Colonic mucosa (tissue), 4 donors: Measurements from ENCODE around the gene LAMA5. TPM values are rescaled to one million over a fixed set of nuclear protein-coding genes. Genes with fewer than 3 reads are reported as not detected.

Source experiments
- DNase-seq: peaks from one replicate; pipeline ENCODE4 v3.0.0-alpha.2; 2020
- H3K27ac ChIP-seq: fragments of 200-600 bp; one replicate; pipeline ENCODE4 v1.8.0; 2021
- H3K27me3 ChIP-seq: fragments of 200-600 bp; one replicate; pipeline ENCODE4 v1.8.0; 2021
- H3K36me3 ChIP-seq: fragments of 200-600 bp; one replicate; pipeline ENCODE4 v1.8.0; 2021
- H3K4me1 ChIP-seq: fragments of 200-600 bp; one replicate; pipeline ENCODE4 v1.8.0; 2021; ENCODE audit warnings: mild to moderate bottlenecking
- H3K4me3 ChIP-seq: fragments of 200-600 bp; one replicate; pipeline ENCODE4 v1.8.0; 2021
- H3K9ac ChIP-seq, 2 donors: one replicate each; pipeline ENCODE4 v1.7.0; 2013; ENCODE audit warnings: control low read depth in 2 of 2, low read depth in 2 of 2, low read length in 2 of 2
- H3K9me3 ChIP-seq: fragments of 200-600 bp; one replicate; pipeline ENCODE4 v1.8.0; 2021
- intact Hi-C: fragments of 100-400 bp; cut with DNase I; formaldehyde crosslinking; loops from one replicate; pipeline ENCODE4 v1.14.1; 2022
- total RNA-seq, 2 donors: library from RNA; stranded (reverse); fragmentation: NEBNext Ultra II Directional in 1 of 2; extraction: Animal tissue kit (Norgen Biotek cat#: 25700) in 1 of 2; gene quantifications; one replicate each; pipeline ENCODE4 v1.2.1, GENCODE V29; 2021
- TF ChIP-seq, protein P1 (sequence below): fragments of 200-600 bp; IDR thresholded peaks from one replicate; pipeline ENCODE4 v1.8.0; 2022; ENCODE audit warnings: antibody characterized with exemption, mild to moderate bottlenecking
- donor health status: healthy.
- donor health status: DM: no; HTN: no; CAD: no.
- donor health status: DM: no; HTN: no; CAD: no.

LAMA5 gene
- total RNA-seq, 2 donors from 2014 or later, result 32.5 to 35.5 TPM

GRCh38 chr20:62313021-62313420 lies 54.1 kb downstream of the LAMA5 start:
- TF ChIP-seq, protein P1, sequence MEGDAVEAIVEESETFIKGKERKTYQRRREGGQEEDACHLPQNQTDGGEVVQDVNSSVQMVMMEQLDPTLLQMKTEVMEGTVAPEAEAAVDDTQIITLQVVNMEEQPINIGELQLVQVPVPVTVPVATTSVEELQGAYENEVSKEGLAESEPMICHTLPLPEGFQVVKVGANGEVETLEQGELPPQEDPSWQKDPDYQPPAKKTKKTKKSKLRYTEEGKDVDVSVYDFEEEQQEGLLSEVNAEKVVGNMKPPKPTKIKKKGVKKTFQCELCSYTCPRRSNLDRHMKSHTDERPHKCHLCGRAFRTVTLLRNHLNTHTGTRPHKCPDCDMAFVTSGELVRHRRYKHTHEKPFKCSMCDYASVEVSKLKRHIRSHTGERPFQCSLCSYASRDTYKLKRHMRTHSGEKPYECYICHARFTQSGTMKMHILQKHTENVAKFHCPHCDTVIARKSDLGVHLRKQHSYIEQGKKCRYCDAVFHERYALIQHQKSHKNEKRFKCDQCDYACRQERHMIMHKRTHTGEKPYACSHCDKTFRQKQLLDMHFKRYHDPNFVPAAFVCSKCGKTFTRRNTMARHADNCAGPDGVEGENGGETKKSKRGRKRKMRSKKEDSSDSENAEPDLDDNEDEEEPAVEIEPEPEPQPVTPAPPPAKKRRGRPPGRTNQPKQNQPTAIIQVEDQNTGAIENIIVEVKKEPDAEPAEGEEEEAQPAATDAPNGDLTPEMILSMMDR, result no peak
- Histone ChIP-seq H3K36me3 (peaks cover 6% of the 10 kb centered on the region), H3K9ac (no peak overlapping the region), H3K9me3 (no peaks in the 10 kb centered on the region), H3K4me3 (no peak overlapping the region), H3K27ac (no peak overlapping the region), H3K27me3 (no peaks in the 10 kb centered on the region), H3K4me1 (no peaks in the 10 kb centered on the region)
- intact Hi-C loops, result no loop called here
- no peak for DNase-seq

DNA sequence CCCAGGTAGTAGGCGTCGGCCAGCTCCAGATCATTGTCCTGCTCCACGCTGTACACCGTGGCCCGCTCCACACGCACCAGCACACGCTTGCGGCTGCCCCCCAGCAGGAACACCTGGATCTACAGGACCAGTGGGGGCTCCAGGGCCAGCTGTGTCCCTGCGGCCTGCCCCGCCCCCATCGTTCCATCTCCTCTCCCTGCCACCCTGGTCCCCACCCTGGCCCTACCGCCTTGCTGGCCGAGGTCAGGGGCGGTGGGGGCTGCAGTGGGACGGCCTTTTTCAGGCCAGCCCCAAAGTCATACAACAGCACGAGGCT lies 54.5 kb downstream of the LAMA5 start:
- no peaks in the 10 kb centered on the region for H3K27me3 ChIP-seq
- H3K36me3 ChIP-seq, result peaks cover 10% of the 10 kb centered on the region
- no peaks in the 10 kb centered on the region for H3K4me1 ChIP-seq
- H3K9me3 ChIP-seq, result no peaks in the 10 kb centered on the region
- no peak overlapping the region for H3K4me3 ChIP-seq
- H3K9ac ChIP-seq, result no peak overlapping the region
- no peak for DNase-seq
- intact Hi-C loops, result no loop called here
- TF ChIP-seq, protein P1, result no peak
- H3K27ac ChIP-seq, result no peak overlapping the region

GRCh38 chr20:62311832-62312661 lies 55.1 kb downstream of the LAMA5 start:
- Histone ChIP-seq H3K27ac (no peak overlapping the region), H3K9me3 (no peaks in the 10 kb centered on the region), H3K27me3 (no peaks in the 10 kb centered on the region), H3K4me1 (no peaks in the 10 kb centered on the region), H3K4me3 (no peak overlapping the region), H3K36me3 (peaks cover 16% of the 10 kb centered on the region), H3K9ac (no peak overlapping the region)
- DNase-seq, result no peak
- intact Hi-C loops, result no loop called here
- TF ChIP-seq, protein P1, result no peak

GRCh38 chr20:62311150-62311549 lies 56.0 kb downstream of the LAMA5 start:
- no peak overlapping the region for H3K9ac ChIP-seq
- no peak overlapping the region for H3K4me3 ChIP-seq
- TF ChIP-seq, protein P1, result no peak
- no peak for DNase-seq
- no peaks in the 10 kb centered on the region for H3K27me3 ChIP-seq
- no peaks in the 10 kb centered on the region for H3K4me1 ChIP-seq
- H3K36me3 ChIP-seq, result peaks cover 25% of the 10 kb centered on the region
- intact Hi-C loops, result no loop called here
- no peaks in the 10 kb centered on the region for H3K9me3 ChIP-seq
- H3K27ac ChIP-seq, result no peak overlapping the region

DNA sequence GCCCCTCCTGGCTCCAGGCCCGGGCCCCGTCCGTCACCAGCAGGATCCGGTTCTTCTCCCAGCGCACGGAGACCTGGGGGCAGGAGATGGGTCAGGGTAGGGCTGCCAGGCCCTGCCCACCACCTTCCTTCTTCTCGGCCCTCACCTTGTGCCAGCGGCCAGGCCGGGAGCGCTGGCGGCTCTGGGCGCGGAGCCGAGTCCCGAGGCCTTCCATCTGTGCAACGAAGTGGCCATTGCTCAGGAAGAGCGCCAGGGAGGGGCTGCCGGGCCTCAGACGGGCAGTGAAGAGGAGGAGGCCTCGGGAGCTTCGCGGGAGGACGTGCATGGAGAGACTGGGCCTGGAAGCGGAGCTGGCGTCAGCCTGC lies 56.4 kb downstream of the LAMA5 start:
- TF ChIP-seq, protein P1, result no peak
- H3K9ac ChIP-seq, result no peak overlapping the region
- H3K27ac ChIP-seq, result no peak overlapping the region
- no peaks in the 10 kb centered on the region for H3K27me3 ChIP-seq
- H3K36me3 ChIP-seq, result peaks cover 26% of the 10 kb centered on the region
- DNase-seq, result no peak
- H3K4me3 ChIP-seq, result no peak overlapping the region
- no peaks in the 10 kb centered on the region for H3K4me1 ChIP-seq
- intact Hi-C loops, result no loop called here
- H3K9me3 ChIP-seq, result no peaks in the 10 kb centered on the region
